ENCODE data around the gene FGD5. TPM values are rescaled to one million over a fixed set of nuclear protein-coding genes. Genes with fewer than 3 reads are reported as not detected.

The FGD5 gene
- total and polyA plus RNA-seq, 2 donors (not counting 1 experiment from before 2014, with no cell fraction given): not detected

- Mint-ChIP-seq H3K4me1 (peaks cover 14% of the 10 kb centered on the region), H3K27me3 (peaks cover 30% of the 10 kb centered on the region), H3K4me3 (no peak overlapping the region), H3K27ac (no peak overlapping the region), H3K9me3 (ENCODE audit: insufficient read depth) (peaks cover 6% of the 10 kb centered on the region)
- no peaks in the 10 kb centered on the region for H4K20me1 ChIP-seq (ENCODE audit: control insufficient read depth, insufficient read depth, low read length, poor library complexity, severe bottlenecking)
- DNase-seq (no peak), ATAC-seq (ENCODE audit: low read depth) (no peak)
- no peak overlapping the region for H3K4me3 ChIP-seq (ENCODE audit: control extremely low read depth in 1 of 5, extremely low read depth in 1 of 5, insufficient read depth in 1 of 5, low read depth in 2 of 5, low read length in 4 of 5)
- H3K36me3 ChIP-seq (replicated peaks in 1 of 2; ENCODE audit: control extremely low read depth in 1 of 2, control insufficient read depth in 1 of 2, extremely low read depth in 1 of 2, insufficient read depth in 2 of 2, low read length in 1 of 2): no peaks in the 10 kb centered on the region
- CTCF ChIA-PET: no interaction called here
- H3K4me2 ChIP-seq (replicated peaks; ENCODE audit: low read depth, low read length, poor library complexity, severe bottlenecking): no peak overlapping the region
- intact Hi-C loops (cut with micrococcal nuclease): no loop called here
- H3K79me2 ChIP-seq (ENCODE audit: control insufficient read depth, insufficient read depth, low read length): no peaks in the 10 kb centered on the region
- peaks cover 0 to 6% (median 0%) of the 10 kb centered on the region in 3 donors for H3K9me3 ChIP-seq (ENCODE audit: control extremely low read depth in 1 of 3, control insufficient read depth in 2 of 3, insufficient read depth in 1 of 3, low read length in 2 of 3)
- no peak overlapping the region for H2AFZ ChIP-seq (ENCODE audit: insufficient read depth, low read depth, low read length, poor library complexity, severe bottlenecking)
- WGBS (ENCODE audit: insufficient coverage): 97% methylated on average over 5 of the region's 10 CpGs
- peaks cover 9 to 14% of the 10 kb centered on the region in 2 donors for H3K4me1 ChIP-seq (ENCODE audit: control insufficient read depth in 2 of 2, insufficient read depth in 2 of 2, low read length in 2 of 2)
- TF ChIP-seq CTCF (IDR thresholded peaks at IDR 0.05) (no peak), EZH2 (IDR thresholded peaks at IDR 0.05; ENCODE audit: borderline replicate concordance, insufficient read depth, low read depth, low read length, poor library complexity, severe bottlenecking) (no peak)
- peaks cover 0 to 5% (median 1%) of the 10 kb centered on the region in 4 experiments for H3K27me3 ChIP-seq (replicated peaks in 1 of 4; ENCODE audit: control extremely low read depth in 1 of 4, control insufficient read depth in 3 of 4, insufficient read depth in 4 of 4, low read length in 3 of 4)
- POLR2A ChIA-PET: no interaction called here
- H3K9ac ChIP-seq (ENCODE audit: low read length): no peak overlapping the region
- no peak overlapping the region for H3K27ac ChIP-seq (ENCODE audit: low read length in 2 of 2)
These were observed 34.0 kb downstream of the FGD5 start for GRCh38 chr3:14852717-14853116.

- H3K4me3 ChIP-seq (ENCODE audit: control extremely low read depth in 1 of 5, extremely low read depth in 1 of 5, insufficient read depth in 1 of 5, low read depth in 2 of 5, low read length in 4 of 5): no peak overlapping the region
- Mint-ChIP-seq H3K4me1 (peaks cover 7% of the 10 kb centered on the region), H3K27me3 (peaks cover 37% of the 10 kb centered on the region), H3K27ac (no peak overlapping the region), H3K4me3 (no peak overlapping the region), H3K9me3 (ENCODE audit: insufficient read depth) (peaks cover 6% of the 10 kb centered on the region)
- H3K79me2 ChIP-seq (ENCODE audit: control insufficient read depth, insufficient read depth, low read length): no peaks in the 10 kb centered on the region
- no peak overlapping the region for H3K4me2 ChIP-seq (replicated peaks; ENCODE audit: low read depth, low read length, poor library complexity, severe bottlenecking)
- WGBS (ENCODE audit: insufficient coverage): 100% methylated on average over 5 of the region's 15 CpGs
- intact Hi-C loops (cut with micrococcal nuclease): no loop called here
- no peak for TF ChIP-seq EZH2 (IDR thresholded peaks at IDR 0.05; ENCODE audit: borderline replicate concordance, insufficient read depth, low read depth, low read length, poor library complexity, severe bottlenecking)
- no peak for TF ChIP-seq CTCF (IDR thresholded peaks at IDR 0.05)
- no peaks in the 10 kb centered on the region for H3K9me3 ChIP-seq (ENCODE audit: control extremely low read depth in 1 of 3, control insufficient read depth in 2 of 3, insufficient read depth in 1 of 3, low read length in 2 of 3)
- H3K9ac ChIP-seq (ENCODE audit: low read length): no peak overlapping the region
- no peaks in the 10 kb centered on the region for H4K20me1 ChIP-seq (ENCODE audit: control insufficient read depth, insufficient read depth, low read length, poor library complexity, severe bottlenecking)
- ATAC-seq (ENCODE audit: low read depth) (no peak), DNase-seq (no peak)
- peaks cover 3 to 7% of the 10 kb centered on the region in 2 donors for H3K4me1 ChIP-seq (ENCODE audit: control insufficient read depth in 2 of 2, insufficient read depth in 2 of 2, low read length in 2 of 2)
- POLR2A ChIA-PET: no interaction called here
- H3K27ac ChIP-seq (ENCODE audit: low read length in 2 of 2): no peak overlapping the region
- peaks cover 0 to 5% (median 0%) of the 10 kb centered on the region in 4 experiments for H3K27me3 ChIP-seq (replicated peaks in 1 of 4; ENCODE audit: control extremely low read depth in 1 of 4, control insufficient read depth in 3 of 4, insufficient read depth in 4 of 4, low read length in 3 of 4)
- no peak overlapping the region for H2AFZ ChIP-seq (ENCODE audit: insufficient read depth, low read depth, low read length, poor library complexity, severe bottlenecking)
- no peaks in the 10 kb centered on the region for H3K36me3 ChIP-seq (replicated peaks in 1 of 2; ENCODE audit: control extremely low read depth in 1 of 2, control insufficient read depth in 1 of 2, extremely low read depth in 1 of 2, insufficient read depth in 2 of 2, low read length in 1 of 2)
- CTCF ChIA-PET: no interaction called here
These were observed 34.6 kb downstream of the FGD5 start for GRCh38 chr3:14853271-14853951.
